Prostate gland (tissue), 2 donors: ENCODE results near the gene BHLHE40. TPM values are rescaled to one million over a fixed set of nuclear protein-coding genes. Genes with fewer than 3 reads are reported as not detected.

Source experiments
- DNase-seq: peaks from one replicate; pipeline ENCODE4 v3.0.0-alpha.2; 2019; ENCODE audit warnings: low spot score
- H3K27ac ChIP-seq, 2 donors: fragments of 200-600 bp; sonication (generic); 2 replicates each; pipeline ENCODE4 v1.5.1; 2017 to 2019
- H3K27me3 ChIP-seq: fragments of 200-600 bp; sonication (generic); replicated peaks from 2 replicates; pipeline ENCODE4 v1.5.1; 2019; ENCODE audit not compliant: insufficient read depth
- H3K36me3 ChIP-seq, 2 donors: fragments of 200-600 bp; sonication (generic); 1 replicate in 1 of 2; 2 replicates in 1 of 2; pipeline versions ENCODE4 v1.5.1 to v1.8.1; 2017 to 2019
- H3K4me1 ChIP-seq: fragments of 200-600 bp; sonication (generic); replicated peaks from 2 replicates; pipeline ENCODE4 v1.5.1; 2019
- H3K4me3 ChIP-seq, 2 donors: fragments of 200-600 bp; sonication (generic); 2 replicates each; pipeline ENCODE4 v1.5.1; 2017 to 2019
- H3K9me3 ChIP-seq: fragments of 200-600 bp; sonication (generic); 2 replicates; pipeline ENCODE4 v1.5.1; 2017
- CTCF ChIP-seq, 4 experiments: fragments of 200-600 bp in 2 of 4; fragments of 450-650 bp in 2 of 4; sonication (generic) in 2 of 4; IDR thresholded peaks; 1 replicate in 3 of 4; 2 replicates in 1 of 4; pipeline ENCODE4 v1.5.1; 2016 to 2019; ENCODE audit warnings: antibody characterized with exemption in 4 of 4, mild to moderate bottlenecking in 2 of 4, moderate library complexity in 2 of 4
- POLR2A ChIP-seq: fragments of 450-650 bp; IDR thresholded peaks from one replicate; pipeline ENCODE4 v1.6.1; 2016; ENCODE audit warnings: antibody characterized with exemption, mild to moderate bottlenecking
- POLR2AphosphoS5 ChIP-seq: sonication (generic); formaldehyde crosslinking; IDR thresholded peaks from one replicate; pipeline ENCODE4 v1.6.1; 2017; ENCODE audit warnings: antibody characterized with exemption
- WGBS: methylation state at CpG from one replicate; pipeline ENCODE4 v1.1.5; 2018; 5-methylcytosine and 5-hydroxymethylcytosine counted together
- intact Hi-C: fragments of 100-400 bp; cut with DNase I; formaldehyde crosslinking; loops from one replicate; pipeline ENCODE4 v1.14.2; 2022
- total RNA-seq, 2 donors: library from RNA; depleted of rRNA; stranded (reverse); fragments of >200 nt; gene quantifications; one replicate each; pipeline ENCODE4 v1.1.0, GENCODE V29; 2016

BHLHE40 gene
- total RNA-seq, 2 donors from 2014 or later: 32.3 to 52.0 TPM

GRCh38 chr3:4945324-4945723 lies 33.9 kb upstream of the BHLHE40 start:
- intact Hi-C loops: no loop called here
- no peak for TF ChIP-seq POLR2A
- no peak for TF ChIP-seq POLR2AphosphoS5
- TF ChIP-seq CTCF (IDR thresholded peaks at IDR 0.05): no peak
- Histone ChIP-seq H3K36me3 (no peaks in the 10 kb centered on the region), H3K27ac (no peak overlapping the region), H3K4me3 (no peak overlapping the region), H3K9me3 (no peaks in the 10 kb centered on the region), H3K27me3 (no peaks in the 10 kb centered on the region), H3K4me1 (no peaks in the 10 kb centered on the region)
- 96% methylated on average over 10 of the region's 10 CpGs for WGBS
- no peak for DNase-seq

GRCh38 chr3:4947028-4947427 lies 32.2 kb upstream of the BHLHE40 start:
- intact Hi-C loops: no loop called here
- no peak for TF ChIP-seq POLR2AphosphoS5
- no peak for TF ChIP-seq CTCF (IDR thresholded peaks at IDR 0.05)
- no peak for TF ChIP-seq POLR2A
- WGBS: 96% methylated on average over 5 of the region's 5 CpGs
- no peaks in the 10 kb centered on the region for H3K27me3 ChIP-seq
- no peaks in the 10 kb centered on the region for H3K36me3 ChIP-seq
- no peaks in the 10 kb centered on the region for H3K4me1 ChIP-seq
- H3K4me3 ChIP-seq: no peak overlapping the region
- no peak overlapping the region for H3K27ac ChIP-seq
- H3K9me3 ChIP-seq: no peaks in the 10 kb centered on the region
- DNase-seq: no peak

GRCh38 chr3:4948395-4948794 lies 30.8 kb upstream of the BHLHE40 start:
- TF ChIP-seq POLR2AphosphoS5 (no peak), POLR2A (no peak), CTCF (IDR thresholded peaks at IDR 0.05) (no peak)
- intact Hi-C loops: no loop called here
- Histone ChIP-seq H3K9me3 (no peaks in the 10 kb centered on the region), H3K27me3 (no peaks in the 10 kb centered on the region), H3K4me3 (no peak overlapping the region), H3K4me1 (no peaks in the 10 kb centered on the region), H3K27ac (no peak overlapping the region), H3K36me3 (no peaks in the 10 kb centered on the region)
- DNase-seq: no peak
- 64% methylated on average over 4 of the region's 4 CpGs for WGBS

- no peaks in the 10 kb centered on the region for H3K27me3 ChIP-seq
- intact Hi-C loops: no loop called here
- H3K4me1 ChIP-seq: no peaks in the 10 kb centered on the region
- DNase-seq: no peak
- no peaks in the 10 kb centered on the region for H3K9me3 ChIP-seq
- WGBS: 95% methylated on average over 2 of the region's 2 CpGs
- H3K36me3 ChIP-seq: no peaks in the 10 kb centered on the region
- H3K27ac ChIP-seq: no peak overlapping the region
- no peak for TF ChIP-seq POLR2A
- no peak for TF ChIP-seq POLR2AphosphoS5
- no peak for TF ChIP-seq CTCF (IDR thresholded peaks at IDR 0.05)
- no peak overlapping the region for H3K4me3 ChIP-seq
Measured at GRCh38 chr3:4949004-4949403, 30.2 kb upstream of the BHLHE40 start.

- WGBS: 71% methylated on average over 2 of the region's 2 CpGs
- TF ChIP-seq POLR2AphosphoS5 (no peak), CTCF (IDR thresholded peaks at IDR 0.05) (no peak), POLR2A (no peak)
- intact Hi-C loops: no loop called here
Measured at GRCh38 chr3:4949659-4950058, 29.6 kb upstream of the BHLHE40 start.

More at GRCh38 chr3:4949659-4950058, 29.6 kb upstream of the BHLHE40 start:
- H3K9me3 ChIP-seq: no peaks in the 10 kb centered on the region
- H3K27ac ChIP-seq: no peak overlapping the region
- no peak for DNase-seq
- no peaks in the 10 kb centered on the region for H3K27me3 ChIP-seq
- no peaks in the 10 kb centered on the region for H3K36me3 ChIP-seq
- H3K4me3 ChIP-seq: no peak overlapping the region
- no peaks in the 10 kb centered on the region for H3K4me1 ChIP-seq
